Superior temporal gyrus (tissue), 1 donor: ENCODE measurements around the gene FOXM1.

Source experiments
- DNase-seq: peaks from one replicate; pipeline ENCODE4 v3.0.0-alpha.2; 2016; ENCODE audit errors: extremely low spot score

Gene FOXM1

DNA sequence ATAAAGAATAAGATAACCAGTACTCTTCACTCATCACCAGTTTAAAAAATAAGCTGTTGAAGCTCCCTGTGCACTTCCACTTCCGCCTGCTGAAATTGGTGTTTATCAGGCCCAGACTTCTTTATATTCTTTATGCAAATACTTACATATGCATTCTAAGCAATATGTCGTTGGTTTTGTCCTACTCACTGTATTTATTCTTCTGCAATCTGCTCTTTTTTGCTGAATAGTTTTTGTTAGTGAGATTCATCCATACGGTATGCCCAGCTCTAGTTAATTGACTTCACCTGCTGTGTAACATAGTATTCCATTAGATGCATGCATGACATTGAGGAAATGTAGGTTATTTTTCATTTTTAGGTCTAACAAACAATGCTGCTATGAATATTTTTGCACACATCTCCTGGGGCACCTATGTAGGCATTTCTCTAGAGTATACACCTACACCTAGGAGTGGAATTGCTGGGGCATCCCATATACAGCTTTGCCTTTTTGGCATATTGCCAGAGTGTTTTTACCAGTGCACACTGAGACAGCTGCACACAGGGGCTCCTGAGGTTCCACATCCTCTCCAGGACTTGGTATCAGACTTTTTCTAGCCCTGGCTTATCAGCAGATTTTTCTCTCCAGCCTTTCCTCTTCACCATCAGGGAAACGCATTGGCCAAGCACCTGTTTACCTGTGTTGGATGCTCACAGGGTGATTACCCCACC, 41.1 kb downstream of the FOXM1 start:
- DNase-seq = no peak

DNA sequence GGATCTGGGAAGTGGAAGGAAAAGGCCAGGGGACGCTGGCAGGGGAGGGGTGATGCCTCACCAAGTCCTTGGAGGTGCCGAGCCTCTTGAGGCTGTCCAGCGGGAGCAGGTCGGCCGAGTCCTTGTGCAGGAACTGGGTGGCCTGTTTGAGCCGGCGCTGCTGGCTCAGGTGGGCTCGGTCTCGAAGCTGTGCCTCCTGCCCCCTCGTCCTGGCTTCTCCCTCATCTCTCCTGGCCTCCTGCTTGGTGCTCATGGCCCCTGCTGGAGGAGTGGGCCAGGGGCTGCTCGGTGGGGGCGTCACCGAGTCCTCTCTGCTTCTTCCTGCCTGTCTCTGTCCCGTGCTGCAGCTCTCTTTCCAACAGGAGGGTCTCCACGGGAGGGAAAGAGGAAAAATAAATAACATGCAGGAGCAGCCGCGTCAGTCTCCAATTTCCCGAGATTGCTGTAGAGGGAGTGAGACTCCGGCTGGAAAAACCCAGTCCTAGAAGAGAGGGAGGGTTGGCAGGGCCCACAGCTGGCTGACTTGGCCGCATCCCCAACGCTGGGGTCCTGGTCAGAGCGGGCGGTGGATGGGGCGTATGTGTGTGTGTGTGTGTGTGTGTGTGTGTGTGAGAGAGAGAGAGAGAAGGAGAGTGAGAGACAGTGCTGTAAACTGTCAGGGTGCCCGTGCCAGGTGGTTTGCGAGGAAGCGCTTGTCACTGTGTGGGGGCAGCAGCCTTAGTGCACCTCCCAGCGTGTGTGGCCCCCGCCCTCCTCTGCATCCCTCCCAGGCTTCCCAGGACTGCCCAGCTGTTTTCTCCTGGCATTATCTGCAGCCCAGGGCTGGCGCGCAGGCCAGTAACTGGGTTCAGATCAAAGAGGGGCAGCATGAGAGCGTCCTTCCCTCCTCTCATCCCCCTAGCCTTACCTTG, 42.1 kb downstream of the FOXM1 start, which contains the start of gene NRIP2:
Gene NRIP2 (minus strand): TSS at position 455 of the 911 bp plus-strand sequence. CDS start 52 bp downstream, at position 403.
- peak; percentile 78 for DNase-seq

DNA sequence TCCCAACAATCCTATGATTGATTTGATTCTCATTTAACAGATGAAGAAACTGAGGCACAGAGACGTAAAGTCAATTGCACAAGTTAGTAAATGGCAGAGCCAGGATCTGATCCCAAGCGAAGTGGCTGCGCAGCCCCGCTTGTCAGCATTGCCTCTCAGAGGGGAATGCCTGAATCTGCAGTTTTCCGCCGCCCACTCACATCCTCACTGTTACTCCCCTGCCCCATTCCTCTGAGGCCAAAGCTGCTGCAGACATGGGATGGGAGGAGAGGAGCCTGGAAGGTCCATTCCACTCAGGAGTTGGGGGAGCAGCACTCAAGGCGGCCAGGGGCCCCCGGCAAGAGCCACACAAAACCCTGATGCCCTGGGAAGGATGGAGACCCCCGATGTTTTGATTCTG, 43.2 kb downstream of the FOXM1 start:
- DNase-seq = no peak

DNA sequence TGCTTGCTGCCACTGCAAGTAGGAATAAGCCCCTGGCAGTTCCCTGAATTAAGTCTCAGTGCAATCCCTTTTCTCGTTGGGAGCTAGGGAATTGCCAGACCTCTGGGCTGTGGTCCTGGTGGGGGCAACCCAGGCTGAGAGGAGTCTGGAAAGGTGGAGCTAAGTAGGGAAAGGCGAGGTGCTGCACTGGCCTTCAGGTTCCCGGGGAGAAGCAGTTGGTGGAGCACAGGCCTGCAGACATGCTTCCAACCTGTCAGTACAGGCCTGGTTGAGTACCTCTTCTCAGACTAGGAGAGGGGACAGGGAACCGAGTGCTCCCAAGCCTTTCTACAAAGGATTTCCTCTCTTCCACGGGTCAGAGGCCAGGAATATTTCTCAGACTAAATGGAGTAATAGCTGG, 43.6 kb downstream of the FOXM1 start:
- DNase-seq = no peak

DNA sequence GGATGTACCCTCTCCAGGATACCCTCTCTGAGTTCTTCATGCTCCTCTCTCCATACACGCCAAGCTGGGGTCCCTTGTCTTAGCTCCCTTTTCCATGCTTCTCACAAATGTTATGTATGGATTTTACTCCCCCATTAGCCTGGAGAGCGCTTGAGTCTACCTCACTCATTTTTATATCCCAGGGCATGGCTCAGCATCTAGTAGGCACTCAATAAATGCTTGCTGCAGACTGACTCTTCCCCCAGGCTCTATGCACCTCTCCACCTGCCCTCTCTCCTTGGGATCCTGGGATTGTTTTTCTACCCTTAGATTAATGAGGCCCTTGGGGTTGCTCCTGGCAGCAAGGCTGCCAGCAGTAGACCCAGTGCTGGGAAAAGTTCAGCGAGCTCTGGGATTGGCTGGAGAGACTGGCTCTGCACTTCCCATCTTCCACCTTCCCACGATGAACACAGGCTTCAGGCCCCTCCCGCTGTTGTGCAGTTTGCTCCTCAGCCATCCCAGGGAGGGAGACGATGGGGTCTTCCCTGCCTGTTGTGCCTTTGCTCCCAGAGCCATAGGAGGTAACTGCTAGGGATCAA, 44.3 kb downstream of the FOXM1 start:
- DNase-seq = no peak

DNA sequence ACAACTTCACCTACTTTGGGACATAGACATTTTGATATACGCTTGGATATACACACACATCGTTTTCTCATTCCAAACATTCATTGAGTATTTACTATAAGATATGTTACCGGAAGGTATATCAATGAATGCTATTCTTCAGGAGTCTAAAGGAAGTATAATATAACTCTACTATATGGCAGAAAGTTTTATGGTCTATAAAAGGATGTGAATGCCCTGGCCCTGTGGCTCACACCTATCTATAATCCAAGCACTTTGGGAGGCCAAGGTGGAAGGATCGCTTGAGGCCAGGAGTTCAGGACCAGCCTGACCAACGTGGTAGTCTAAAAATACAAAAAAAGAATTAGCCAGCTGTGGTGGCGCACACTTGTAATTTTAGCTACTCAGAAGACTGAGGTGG, 47.7 kb downstream of the FOXM1 start:
- DNase-seq = no peak

DNA sequence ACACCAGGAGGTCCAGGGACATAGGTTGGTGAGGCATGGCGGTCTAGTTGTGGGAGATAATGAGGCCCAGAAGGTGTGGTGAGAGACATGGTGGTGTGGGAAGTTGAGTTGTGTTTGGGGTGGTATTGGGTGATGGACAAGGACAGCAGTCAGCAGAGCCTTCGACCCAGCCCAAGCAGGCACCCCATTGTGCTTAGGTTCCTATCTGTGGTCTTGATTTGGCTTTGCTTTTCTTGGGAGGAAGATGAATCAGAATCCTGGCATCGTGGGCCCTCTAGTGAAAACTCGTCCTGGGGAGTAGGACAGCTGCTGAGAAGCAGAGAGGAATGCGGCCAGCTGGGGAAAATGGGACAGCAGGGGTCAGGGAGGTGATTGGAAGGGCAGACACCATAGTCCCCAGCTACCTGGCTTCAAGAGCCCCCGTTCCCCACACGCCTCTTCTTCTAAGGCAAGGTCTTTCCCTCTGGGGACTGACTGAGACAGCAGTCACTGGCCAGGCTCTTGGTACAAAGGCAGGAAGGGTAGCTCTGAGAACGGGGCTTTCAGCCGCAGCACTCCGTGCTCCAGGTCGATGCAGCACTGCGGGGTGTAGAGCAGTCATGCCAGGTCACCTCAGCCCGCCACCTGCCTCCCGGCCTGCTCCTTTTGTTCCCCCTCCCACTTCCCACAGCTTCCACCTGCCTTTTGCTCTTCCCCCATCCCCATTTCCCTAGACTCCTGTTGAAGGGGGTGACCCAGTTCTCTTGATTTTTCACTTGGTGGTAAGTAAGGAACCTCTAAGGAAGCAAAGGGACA, 50.1 kb downstream of the FOXM1 start:
- no peak for DNase-seq

DNA sequence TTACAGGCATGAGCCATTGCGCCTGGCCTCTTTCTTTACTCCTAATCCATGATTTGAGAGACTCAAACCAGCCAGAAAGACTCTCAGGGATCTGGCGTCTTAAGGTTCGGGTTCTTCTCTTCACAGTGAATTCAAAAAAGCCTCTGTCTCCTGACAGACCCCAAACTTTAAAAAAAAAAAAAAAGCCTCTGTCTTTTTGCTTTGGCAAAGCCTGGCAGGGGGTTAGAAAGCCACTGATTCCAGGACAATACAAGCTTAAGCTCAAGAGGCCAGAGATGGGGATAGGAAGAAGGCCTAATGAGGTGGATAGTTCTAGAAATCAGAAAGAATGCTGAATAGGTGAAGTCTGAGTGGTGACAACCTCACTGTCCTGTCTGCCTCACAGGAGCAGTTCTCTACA, 50.9 kb downstream of the FOXM1 start:
- no peak for DNase-seq

DNA sequence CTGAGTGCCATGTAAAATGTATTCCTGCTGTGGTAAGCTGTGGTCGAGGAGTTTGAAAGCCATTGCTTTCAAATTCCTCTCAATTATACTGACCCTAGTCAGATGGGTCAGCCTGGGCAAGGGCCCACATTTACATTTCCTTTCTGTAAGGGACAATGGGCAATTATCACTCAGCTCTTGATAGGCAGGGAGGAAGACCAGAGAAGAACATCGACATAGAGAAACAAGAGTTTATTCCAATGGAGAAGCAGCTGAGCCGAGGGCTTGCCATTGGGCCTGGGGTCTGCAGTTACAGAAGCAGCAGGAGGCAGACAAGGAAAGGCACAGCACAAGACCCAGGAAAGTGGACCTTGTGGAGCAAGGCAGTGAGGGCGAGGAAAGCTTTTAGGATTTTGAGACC, 51.8 kb downstream of the FOXM1 start:
- DNase-seq = peak; percentile 54

DNA sequence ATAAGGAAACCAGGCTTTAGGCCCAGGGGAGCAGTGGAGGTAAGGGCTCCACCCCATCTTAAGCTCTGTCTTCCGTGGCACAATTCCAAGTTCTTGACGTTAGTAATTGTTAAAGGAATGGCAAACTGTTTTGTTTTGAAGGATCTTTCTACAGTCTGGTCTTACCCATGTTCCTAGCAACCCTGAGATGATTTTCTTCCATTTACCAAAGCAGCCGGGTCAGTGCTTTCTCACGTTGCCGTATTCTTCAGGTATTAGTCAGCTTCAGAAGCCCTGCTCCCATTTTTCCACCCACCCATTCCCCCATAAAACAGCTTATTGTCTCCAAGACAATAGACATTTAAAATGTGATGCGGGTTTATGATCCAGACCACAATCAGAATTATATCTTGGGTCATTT, 52.4 kb downstream of the FOXM1 start:
- no peak for DNase-seq

DNA sequence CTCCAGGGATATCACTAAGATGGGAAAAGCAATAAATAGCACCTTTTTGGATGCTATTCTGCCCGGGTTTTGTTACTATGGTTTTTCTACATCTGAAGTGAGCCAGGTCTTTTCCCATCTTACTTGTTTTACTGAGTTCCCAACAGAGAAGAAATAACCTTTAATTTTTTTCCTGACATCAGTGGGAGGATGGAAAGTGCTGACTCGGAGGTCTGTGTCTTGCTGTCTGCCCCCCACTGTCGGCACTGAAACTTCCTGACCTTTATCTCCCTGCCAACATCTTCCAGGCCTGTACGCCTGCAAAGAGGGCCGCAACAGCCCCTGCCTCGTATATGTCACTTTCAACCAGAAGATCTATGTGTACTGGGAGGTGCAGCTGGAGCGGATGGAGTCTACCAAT, 53.5 kb downstream of the FOXM1 start:
- no peak for DNase-seq

DNA sequence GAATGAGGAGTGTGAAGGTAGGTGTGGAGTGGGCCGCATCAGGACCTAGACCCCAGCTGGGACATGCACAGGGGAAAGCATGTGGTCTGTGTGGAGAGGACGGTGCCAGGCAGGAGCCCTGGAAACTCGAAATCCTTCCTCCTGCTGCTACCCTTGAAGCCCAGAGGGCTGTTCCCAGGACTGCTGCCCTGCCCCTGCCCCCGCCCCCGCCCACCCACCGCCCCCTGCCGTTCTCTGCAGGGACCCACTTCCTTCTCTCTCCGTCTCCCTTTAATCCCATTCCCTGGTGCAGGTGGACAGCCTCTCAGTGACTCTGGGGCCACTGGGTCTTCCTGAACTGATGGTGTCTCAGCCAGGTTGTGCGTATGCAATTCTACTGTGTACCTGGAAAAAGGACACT, 56.5 kb downstream of the FOXM1 start:
- DNase-seq = no peak

DNA sequence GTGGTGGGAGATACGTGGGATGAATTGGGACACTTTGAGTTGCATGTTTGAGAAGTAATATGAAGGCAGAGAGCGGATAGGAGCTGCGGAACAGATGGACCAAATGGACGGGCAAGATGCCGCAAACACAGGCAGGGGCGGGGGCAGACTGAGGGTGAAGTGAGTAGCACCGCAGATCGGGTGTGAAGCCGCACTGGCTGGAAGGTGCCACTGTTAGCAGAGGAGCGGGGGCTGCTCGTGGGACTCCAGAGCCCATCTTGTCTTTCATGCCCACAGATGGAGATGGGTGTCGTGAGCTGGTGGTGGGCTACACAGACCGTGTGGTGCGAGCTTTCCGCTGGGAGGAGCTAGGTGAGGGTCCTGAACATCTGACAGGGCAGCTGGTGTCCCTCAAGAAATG, 57.2 kb downstream of the FOXM1 start:
- no peak for DNase-seq

DNA sequence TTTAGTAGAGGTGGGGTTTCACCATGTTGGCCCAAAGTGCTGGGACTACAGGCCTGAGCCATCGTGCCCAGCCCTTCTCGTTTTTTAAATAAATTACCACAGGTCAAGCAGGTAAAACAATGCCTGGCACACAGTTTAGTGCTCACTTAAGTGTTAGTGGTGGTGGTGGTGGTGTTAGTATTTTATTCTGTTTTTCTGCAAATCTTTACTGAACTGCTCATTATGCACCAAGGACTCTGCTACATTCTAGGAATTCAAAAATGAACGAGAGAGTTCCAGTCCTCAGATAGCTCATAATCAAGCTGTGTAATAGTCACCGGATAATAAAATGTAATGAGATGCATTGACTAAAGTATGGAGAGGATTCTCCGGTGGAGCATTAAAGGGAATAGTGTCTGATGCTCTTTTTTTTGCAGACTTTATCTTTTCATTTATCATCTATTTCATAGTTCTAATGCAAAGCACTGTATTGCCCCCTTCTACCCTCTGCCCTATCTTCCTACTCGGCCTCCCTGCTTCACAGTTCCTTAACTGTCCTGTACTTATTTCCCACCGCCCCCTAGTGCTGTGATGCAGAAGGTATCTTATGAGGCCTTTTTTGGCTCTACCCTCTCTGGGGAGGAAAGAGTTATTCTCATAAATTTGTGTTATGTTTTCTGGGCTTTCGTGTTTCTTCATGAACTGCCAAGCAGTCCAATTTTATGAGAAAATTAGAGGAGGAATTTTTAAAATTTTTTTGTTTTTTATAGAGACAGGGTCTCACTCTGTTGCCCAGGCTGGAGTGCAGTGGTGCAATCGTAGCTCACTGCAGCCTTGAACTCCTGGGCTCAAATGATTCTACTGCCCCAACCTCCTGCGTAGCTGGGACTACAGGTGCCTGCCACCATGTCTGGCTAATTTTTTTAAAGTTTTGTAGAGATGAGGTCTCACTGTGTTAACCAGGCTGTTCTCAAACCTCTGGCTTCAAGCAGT, 63.5 kb downstream of the FOXM1 start:
- peak; percentile 66 for DNase-seq

DNA sequence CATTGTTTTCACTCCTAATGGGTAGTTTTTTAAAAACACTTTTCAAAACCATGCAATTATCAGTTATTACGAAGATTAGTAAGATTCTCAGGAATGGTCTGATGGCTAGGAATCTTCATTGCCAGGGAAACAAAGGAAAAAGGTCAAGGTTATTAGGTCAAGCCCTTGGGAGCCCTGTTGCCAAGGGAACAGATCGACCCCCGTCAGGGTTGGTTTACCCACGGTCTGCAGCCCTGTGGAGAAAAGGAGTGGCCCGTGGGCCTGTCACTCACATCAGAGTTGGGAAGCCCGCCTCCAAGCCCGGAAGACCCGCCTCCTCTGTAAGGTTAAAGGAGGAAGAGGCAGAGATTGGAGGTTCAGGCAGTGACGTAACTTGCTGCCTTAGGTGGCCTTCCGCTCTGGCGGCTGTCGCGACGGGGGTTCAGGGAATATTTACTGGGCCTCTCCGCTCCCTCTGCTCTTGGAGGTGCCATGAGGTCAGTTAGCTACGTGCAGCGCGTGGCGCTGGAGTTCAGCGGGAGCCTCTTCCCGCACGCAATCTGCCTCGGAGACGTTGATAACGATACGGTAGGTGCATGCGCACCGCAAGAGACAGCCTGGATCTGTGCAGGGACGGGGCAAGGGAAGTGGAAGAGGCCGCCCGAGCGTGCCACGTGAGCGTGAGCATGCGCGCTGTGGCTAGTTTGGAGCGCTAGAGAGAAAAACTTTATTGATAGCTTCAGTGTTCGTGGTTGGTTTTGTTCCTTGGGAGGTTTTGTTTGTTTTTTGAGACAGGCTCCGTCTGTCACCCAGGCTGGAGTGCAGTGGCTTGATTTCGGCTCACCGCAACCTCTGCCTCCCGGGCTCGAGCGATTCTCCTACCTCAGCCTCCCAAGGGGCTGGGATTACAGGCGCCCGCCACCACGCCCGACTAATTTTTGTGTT, 64.4 kb downstream of the FOXM1 start, which contains the start of gene ITFG2:
Gene ITFG2 (plus strand): TSS at position 379 of the 924 bp plus-strand sequence. CDS start 93 bp downstream, at position 472.
- peak; percentile 100 for DNase-seq

DNA sequence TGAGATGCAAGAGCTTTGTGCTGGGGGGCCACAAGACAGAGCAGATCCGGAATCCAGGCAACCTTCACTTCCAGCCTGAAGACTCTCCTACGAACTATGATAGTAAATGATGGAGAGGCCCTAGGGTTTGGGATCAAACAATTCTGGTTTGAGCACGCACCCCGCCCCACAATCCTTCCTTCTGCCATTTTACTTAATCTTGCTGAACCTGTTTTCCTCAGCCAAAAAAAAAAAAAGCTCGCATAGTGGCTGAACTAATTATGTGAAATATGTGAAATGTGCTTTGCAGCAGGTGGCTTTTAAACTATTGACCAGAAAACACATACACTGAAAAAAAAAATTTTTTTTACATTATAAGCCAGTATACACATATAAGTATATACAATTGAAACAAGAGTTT, 65.2 kb downstream of the FOXM1 start:
- DNase-seq = no peak
